Measurements from ENCODE around the gene ANK2.
A peak's percentile ranks its signal among the peaks of the same experiment; 100 is the strongest.
"Not testable (repeated sequence)": the region's sequence is repeated elsewhere in the genome, so short reads cannot be mapped to it uniquely, and the experiment has no call there.

ANK2 gene

DNA sequence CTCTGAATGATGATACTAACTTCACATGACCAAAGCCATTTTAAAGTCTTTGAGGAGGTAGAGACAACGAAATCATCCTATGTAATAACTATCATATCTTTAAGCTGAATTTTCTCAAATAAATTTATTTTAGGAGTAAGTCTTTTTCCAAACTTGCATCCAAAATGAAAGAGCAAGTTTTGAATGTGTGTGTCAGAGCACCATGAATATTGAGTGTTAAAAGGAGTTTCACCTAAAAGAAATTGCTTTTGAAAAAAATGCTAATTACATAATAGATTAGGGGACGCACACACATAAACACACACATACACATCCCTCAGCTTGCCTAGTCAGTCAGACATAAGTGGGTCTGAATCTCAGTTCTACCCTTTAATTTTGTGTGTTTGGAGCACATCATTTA is 1.9 kb downstream of the ANK2 start:
- DNase-seq (ENCODE audit: low spot score), result peak; percentile 40

DNA sequence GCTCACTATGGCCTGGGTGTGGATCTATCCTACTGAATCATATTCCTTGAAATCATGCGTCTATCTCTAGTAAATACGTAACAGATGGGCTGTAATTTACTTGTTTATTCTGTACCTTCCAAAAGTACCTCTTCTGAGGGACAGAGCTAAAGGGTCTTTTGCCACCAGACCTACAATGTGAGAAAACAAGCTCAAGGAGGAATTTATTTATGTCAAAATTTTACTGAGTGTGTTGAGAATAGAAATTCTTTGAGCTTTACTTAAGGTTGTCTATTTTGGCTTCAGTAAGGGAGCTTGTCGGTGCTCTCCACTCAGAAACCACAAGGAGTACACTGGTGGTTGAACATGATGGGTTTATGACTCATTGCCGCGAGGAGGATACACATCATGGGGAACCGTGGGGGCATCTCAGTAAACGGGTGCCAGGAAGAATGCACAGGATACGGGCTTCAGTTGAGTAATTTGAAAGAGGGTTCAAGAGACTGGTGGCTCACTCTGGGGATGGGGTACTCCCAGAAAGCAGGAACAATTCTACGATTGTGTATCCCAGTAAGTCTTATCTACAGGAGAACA is 3.0 kb downstream of the ANK2 start:
- no peak for DNase-seq (ENCODE audit: low spot score)

DNA sequence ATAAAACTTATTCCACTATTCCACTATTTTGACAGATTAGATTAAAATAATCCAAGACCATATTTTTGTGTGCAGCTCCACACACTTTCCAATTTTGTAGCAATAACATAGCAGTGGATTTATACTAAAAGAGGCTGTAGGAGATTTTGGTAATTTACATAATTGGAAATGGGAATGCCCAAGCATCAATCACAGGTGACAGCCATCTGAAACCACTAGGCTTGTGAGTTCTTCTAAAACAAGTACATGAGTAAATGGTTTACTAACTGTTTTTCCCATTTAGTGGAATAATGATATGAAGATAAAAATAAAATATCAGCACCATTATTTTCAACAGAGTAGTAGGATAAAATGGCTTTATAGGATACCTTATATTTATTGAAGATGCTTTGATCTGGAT is 4.4 kb downstream of the ANK2 start:
- DNase-seq (ENCODE audit: low spot score), result no peak

DNA sequence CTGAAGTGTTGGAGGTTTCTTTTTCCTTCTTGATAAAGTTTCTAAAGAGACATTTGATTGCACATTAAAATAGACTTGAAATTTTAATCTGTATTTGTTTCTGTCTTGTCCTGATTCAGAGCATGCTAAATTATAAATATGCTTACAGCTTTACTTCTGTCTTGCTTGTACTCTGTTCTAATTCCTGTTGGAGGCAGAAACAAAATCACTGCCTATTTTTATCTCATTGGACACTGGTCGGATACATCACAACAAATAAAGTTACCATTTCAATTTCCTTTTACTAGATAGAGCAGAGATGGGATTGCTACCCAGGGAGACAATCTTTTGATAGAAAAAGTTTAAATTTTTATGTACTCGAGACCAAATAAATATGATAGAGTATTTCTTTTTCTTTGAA is 6.9 kb downstream of the ANK2 start:
- no peak for DNase-seq (ENCODE audit: low spot score)

DNA sequence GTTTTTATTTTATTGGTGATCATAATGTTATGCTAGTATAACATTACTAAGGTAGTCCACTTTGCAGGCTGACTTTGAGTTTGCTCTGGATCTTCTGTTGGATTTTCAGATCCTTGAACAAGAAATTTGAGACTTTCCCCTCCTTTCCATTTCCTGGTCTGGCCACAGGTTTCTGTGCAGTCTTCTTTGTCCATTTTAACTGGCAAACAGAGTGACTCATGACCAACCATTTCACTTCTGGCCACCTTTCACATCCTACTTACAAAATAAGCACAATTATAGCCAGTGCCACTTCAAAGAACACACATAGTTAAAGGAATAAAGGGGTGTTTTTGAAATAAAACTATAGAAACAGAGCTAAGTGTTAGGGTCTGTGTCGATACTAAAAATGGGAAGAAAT is 8.4 kb downstream of the ANK2 start:
- DNase-seq (ENCODE audit: low spot score), result no peak

DNA sequence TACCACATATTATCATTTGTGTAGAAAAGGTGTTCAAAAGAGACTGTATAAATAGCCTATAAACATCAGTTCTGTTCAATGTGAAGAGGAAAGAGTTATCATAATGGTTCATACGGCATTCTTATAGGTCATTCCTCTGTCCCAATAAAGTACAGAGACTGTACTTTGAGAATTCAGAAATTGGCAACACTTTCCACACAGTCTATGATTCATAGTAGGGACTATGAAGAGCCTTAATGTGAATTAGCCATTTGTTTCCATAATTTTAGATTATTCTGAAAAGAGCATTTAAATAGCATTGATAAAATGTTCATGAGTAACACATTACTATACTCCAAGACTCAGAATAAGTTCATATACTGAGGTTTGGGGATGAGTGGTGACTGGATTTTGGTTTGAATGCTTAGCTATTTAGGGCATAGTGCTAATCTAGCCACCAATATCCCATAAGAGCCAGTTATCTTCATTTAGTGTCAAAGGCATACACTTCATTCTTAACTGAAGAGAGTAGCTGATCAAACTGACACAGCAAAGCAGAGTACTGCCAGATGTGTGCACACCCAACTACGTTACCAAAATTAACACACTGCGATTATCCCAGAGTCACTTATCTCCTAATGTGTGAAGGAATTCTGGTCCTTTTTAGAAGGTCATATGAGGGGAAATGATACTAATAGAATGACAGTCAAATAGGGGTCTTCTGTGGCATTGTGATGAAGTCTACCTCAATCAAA is 10.2 kb downstream of the ANK2 start:
- DNase-seq (ENCODE audit: low spot score), result no peak

DNA sequence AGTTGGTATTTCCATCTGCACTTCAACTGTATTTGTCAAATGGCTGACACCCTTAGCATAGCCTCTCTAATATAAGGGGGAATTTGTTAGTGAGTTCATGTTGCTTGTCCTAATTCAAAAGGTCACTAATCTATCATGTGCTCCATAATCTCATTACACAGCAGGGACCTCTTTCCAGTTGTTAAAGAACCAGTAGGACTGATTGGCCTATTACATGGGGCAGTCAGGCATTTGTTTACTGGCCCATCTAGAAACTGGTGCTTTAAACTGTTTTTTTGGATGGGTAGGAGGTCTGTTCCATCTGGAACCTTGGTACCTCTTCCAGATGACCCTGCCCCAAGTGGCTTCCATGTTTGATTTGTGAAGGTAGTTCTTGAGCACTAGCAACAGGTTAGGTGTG is 11.4 kb downstream of the ANK2 start:
- DNase-seq (ENCODE audit: low spot score), result no peak

DNA sequence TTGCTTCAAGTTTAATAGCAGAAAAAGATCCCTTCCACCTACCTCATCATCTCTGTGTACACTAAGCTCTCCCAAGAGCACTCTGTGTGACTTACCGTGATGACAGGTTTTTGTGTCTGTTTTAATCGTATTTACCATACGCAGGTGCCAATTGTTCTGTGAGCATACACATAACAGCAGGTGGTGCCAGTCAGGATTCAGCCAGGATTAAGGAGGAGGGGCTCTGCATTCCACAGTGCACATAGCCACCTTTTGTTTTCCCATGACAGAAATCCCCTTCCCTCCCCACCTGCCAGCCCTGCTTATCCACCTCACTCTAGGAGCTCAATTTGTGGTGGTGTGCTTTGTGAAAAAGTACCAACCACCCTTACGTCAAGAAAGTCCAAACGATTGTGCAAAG is 14.8 kb downstream of the ANK2 start:
- DNase-seq (ENCODE audit: low spot score), result no peak

DNA sequence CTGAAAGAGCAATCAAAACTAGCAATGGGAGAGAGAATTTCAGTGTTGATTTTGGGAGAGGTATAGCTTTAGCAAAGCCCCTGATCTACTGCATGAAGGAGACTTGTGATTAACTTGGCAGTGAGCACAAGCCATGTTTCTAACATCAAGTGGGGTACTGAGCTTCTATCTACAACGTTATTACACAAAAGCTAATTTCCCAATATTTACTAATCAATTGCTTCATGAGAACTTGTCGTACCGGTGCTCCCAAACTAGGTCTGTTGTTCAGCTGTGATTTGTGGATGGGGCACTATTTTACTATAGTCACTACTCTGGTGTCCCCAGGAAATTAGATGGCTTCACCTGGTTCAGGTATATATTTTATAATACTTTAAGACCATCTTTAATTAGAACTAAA is 16.2 kb downstream of the ANK2 start:
- no peak for DNase-seq (ENCODE audit: low spot score)

DNA sequence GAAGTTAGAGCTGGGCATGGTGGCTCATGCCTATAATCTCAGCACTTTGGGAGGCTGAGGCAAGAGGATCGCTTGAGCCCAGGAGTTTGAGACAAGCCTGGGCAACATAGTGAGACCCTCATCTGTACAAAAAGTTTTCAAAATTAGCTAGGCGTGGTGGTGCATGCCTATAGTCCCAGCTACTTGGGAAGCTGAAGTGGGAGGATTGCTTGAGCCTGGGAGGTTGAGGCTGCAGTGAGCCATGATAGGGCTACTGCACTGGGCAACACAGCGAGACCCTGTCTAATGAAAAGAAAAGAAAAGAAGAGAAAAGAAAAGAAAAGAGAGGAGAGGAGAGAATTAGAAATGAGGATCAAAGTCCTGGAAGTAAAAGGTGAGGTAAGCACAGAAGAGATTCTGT is 19.3 kb downstream of the ANK2 start:
- not testable (repeated sequence) for DNase-seq (ENCODE audit: low spot score)

DNA sequence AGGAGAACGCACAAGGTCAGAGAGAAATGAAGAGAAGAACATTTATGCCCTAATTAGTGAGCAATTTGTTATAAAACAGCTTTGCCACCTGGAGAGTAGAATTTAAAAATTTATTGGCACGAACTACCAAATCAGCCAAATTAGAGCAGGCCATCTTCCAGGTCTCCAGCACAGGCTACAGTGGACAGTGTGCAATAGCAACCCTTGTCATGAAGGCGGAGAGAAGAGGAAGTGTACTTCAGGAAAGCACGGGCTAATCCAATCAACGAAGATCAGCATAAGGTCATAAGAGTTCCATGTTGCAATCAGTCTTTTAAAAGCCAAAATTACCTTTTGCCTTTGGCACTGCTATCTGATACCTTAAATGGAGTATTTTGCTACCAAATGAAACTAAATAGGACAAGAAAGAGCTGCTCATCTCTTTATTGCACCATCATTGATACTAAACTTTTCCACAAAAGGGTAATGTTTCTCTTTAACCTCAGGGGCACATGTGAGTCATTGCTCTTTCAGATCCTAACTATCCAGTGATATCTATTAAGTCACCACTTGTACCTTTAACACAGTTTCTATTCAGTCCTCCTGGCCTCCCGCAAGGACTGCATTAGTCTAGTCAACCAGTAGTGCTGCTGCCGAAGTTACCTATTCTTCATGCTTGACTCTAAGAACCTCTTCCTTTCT is 19.9 kb downstream of the ANK2 start:
- DNase-seq (ENCODE audit: low spot score), result no peak

DNA sequence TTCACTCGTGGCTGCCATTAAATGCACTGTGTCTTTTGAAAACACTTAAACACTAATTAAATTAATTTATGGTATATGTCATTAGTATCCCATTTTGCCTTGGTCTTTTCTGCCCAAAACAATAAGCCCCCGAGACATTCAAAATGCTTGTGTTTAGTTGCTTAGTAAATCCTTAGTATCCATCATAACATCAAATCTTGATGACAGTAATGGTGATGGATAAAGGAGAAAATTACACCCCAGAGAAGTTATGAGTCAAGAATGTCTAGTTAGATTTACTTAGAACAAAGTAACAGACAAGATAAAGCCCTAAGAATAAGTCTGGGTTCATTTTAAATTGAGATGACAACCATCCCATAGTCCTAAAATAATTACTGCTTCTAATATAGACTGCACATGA is 21.3 kb downstream of the ANK2 start:
- DNase-seq (ENCODE audit: low spot score), result no peak

DNA sequence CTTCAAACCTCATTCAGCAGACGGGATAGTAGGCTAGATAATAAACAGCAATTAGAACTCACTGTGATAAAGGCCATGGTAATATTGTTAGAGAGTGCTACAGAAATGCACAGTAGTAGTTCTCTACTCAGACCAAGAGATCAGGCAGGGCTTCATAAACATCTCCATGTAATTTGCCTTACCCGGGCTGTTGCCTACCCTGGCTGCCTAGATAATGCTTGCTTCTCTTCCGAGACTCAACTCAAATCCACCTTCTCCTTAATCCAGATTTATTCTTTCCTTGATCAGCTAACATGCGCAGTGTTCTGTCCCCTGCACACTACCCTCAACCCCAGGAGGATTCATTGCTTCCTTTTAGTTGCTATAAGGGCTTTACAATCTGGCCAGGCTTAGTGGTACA is 21.8 kb downstream of the ANK2 start:
- DNase-seq (ENCODE audit: low spot score), result no peak

DNA sequence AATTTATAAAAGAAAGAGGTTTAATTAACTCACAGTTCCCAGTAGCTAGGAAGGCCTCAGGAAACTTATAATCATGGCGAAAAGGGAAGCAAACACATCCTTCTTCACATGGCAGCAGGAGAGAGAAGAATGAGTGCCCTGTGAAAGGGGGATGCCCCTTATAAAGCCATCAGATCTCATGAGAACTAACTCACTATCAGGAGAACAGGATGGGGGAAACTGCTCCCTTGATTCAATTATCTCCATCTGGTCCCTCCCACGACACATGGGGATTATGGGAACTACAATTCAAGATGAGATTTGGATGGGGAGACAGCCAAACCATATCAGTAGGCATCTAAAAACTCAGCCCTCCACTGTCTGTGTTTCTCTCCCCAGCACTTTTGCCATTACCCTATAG is 22.4 kb downstream of the ANK2 start:
- no peak for DNase-seq (ENCODE audit: low spot score)

DNA sequence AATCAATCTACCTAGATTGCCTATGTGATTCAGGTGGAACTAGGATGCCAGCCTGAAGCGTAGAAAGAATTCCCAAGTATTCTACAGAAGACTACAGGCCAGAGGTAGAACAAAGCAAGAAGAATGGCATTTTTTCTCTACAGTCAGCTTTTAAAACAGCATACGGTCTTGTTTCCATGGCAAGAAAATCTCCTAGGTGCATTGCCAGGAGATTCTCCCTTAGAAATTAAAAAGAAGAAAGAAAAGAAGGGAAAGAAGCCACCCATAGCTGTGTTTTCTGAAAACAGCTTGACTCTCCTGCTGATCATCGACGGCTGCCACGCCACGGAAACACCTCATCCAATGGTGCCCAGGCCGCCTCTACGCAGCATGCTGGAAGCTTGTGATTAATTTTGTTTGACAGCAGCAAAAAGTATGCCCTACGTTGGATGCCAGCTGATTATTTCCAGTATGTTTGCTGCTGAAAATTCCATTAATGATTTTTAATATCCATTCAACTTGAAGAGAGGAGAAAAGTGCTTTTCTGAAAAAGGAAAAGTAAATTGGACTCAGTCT is 24.1 kb downstream of the ANK2 start:
- DNase-seq (ENCODE audit: low spot score), result no peak

DNA sequence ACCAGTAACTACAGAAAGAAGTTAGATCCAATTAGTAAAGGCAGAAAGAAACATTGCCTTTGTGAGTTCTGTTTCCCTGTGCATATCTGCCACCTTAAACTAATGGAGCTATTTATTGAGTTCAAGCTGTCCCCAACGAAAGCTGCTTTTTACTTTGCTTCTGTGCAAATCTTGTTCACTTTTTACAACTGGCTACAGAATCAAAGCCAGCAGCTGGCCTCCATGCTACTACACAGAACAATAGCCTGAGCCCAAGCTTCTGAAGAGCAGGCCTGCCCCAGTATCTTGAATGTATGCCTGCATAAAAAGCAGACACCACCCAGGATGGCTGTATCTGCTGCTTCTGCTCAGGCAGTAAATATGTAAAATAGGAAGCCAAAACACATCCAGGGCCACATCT is 28.1 kb downstream of the ANK2 start:
- DNase-seq (ENCODE audit: low spot score), result peak; percentile 84

DNA sequence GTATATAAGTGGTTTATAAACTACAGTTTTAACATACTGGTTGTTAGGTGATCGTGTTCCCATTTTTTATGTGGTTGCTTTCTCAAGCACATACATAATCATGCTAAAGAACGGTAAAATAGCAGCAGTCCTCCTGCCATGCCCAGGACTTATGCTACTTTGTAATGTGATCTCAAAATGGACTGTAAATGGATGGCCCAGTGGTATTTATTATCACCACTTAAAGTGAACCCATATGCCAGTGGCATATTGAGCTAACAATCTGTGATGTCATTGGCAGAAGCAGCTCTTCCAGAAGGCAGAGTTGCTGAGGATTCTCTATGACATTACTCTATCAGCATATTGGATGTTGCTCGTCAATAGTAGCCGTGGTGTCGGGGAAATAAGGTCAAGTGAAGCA is 28.6 kb downstream of the ANK2 start:
- no peak for DNase-seq (ENCODE audit: low spot score)

DNA sequence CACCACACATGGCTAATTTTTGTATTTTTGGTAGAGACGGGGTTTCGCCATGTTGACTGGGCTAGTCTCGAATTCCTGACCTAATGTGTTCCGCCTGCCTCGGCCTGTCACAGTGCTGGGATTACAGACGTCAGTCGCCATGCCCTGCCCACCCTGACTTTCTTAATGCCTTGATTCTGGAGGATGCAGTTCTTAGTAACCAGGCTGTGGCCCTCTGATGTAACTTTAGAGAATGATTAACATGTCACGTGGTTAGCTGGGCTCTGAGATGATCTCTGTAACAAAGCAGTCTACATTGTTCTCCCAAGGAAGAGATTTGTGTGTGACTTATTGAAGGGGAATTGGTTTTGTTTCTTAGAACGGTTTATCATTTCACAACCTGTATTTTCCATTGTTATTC is 30.6 kb downstream of the ANK2 start:
- DNase-seq (ENCODE audit: low spot score), result peak; percentile 86

DNA sequence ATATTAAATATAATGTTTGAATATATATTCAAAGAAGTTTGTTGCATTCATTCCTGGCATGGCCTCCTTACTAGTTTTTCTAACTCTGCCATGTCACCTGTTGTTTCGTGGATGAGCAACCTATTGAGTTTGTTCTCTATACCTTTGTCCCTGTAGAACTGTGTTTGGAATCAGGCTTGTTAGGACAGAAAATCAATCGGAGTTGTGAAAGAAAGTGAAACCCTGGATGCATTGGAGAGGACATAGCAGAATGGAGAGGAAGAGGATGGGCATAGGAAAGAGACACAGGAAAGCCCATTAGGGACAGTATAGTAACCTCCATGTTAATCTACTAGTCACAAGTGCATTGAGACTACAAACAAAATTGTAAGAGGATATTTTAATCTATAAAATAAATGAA is 31.2 kb downstream of the ANK2 start:
- DNase-seq (ENCODE audit: low spot score), result no peak

DNA sequence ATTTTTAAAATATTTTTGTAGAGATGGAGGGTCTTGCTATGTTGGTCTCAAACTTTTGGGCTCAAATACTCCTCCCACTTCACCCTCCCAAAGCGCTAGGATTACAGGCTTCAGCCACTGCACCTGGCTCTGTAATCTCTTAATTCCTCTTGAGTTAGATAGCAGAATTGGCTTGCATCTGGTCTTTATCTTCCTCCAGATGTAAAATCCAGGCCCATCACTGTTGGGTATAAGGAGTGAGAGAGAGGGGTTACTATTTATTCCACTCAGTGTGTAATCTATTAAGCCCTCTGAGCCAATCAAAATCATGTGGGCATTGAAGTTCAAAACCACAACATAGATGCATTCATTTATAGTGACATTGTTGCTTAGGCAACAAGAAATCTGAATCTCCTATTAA is 33.9 kb downstream of the ANK2 start:
- DNase-seq (ENCODE audit: low spot score), result no peak

DNA sequence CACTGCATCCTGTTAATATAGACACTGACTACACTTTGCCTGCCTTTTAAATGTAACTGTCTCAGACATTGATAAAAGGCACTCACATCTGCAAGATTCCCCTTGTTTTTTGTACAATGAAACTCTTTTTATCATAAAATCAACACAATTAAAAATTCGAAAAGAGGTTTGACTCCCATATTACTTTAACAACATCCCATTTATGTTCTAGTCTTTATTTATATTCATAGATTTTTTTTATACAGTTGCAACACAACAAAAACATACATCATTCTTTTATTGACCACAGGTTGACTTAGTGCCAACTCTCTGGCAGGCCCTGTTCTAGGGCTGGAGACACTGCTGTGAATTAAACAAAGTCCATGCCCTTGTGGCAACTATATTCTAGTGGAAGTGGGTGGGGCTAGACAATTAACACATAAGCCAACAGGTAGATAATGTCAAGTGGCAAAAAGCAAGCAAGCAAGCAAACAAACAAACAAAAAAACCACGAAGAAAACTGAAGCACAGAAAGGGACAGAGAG is 36.8 kb downstream of the ANK2 start:
- peak; percentile 55 for DNase-seq (ENCODE audit: low spot score)

DNA sequence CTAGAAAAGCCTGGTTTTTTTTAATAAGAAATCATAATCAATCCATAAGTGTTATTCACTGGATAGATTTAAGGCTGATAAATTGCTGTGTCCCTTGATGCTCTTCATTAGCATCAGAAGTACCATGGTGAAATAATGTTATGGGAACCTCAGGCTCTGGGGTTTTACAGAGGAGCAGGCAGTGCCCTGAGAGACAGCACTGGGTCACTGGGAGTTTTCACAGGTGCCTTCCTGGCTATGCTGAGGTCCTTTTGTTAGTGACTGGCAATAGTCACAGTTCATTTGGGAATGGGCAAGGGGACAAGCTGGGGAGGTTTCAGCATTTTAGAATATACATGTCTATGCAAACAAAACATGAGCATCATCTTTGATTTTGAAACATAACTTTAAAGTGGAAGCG is 38.6 kb downstream of the ANK2 start:
- DNase-seq (ENCODE audit: low spot score), result no peak

DNA sequence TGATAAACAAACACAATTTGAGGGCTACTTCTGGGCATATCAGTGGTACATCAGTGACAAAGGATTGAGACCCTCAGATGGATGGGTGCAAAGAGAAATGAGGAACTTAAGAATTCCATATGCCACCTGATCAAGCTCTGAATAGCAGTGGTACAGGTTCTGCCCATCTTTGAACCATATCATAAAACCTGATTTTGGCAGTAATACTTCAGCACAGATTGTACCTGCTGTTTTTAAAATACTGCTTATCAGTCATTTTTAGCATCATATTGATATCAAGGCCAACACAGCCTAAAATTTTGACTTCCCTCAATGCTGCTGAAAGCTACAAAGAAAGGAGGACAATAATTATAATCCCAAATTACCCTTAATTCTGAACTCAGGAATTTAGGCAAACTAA is 41.5 kb downstream of the ANK2 start:
- DNase-seq (ENCODE audit: low spot score), result no peak
